Heart left ventricle (tissue), 16 donors: ENCODE data around the gene HERC3. TPM values are rescaled to one million over a fixed set of nuclear protein-coding genes. Genes with fewer than 3 reads are reported as not detected.

Experiments used
- ATAC-seq, 4 donors: fragments of 200-7000 bp; cut with Tn5 transposase; one replicate each; pipeline ENCODE4 v1.9.1; 2020 to 2022; ENCODE audit warnings: moderate library complexity in 4 of 4, mild to moderate bottlenecking in 3 of 4, moderate number of reproducible peaks in 1 of 4
- DNase-seq, 5 donors: peaks; one replicate each; pipeline ENCODE4 v3.0.0-alpha.2; 2020
- H3K27ac ChIP-seq, 12 donors: fragments of 200-600 bp; sonication (generic) in 4 of 12; one replicate each; pipeline versions ENCODE4 v1.5.0 to v1.8.0; 2016 to 2022; ENCODE audit warnings: mild to moderate bottlenecking in 2 of 12
- H3K27me3 ChIP-seq, 9 donors: fragments of 200-600 bp; sonication (generic) in 2 of 9; one replicate each; pipeline versions ENCODE4 v1.5.1 to v1.8.0; 2016 to 2022; ENCODE audit warnings: mild to moderate bottlenecking in 3 of 9
- H3K36me3 ChIP-seq, 9 donors: fragments of 200-600 bp; sonication (generic) in 2 of 9; one replicate each; pipeline versions ENCODE4 v1.5.0 to v1.8.0; 2018 to 2022; ENCODE audit warnings: mild to moderate bottlenecking in 2 of 9
- H3K4me1 ChIP-seq, 12 donors: fragments of 200-600 bp; sonication (generic) in 4 of 12; one replicate each; pipeline versions ENCODE4 v1.5.0 to v1.8.0; 2016 to 2022; ENCODE audit warnings: mild to moderate bottlenecking in 3 of 12
- H3K4me3 ChIP-seq, 12 donors: fragments of 200-600 bp; sonication (generic) in 4 of 12; one replicate each; pipeline versions ENCODE4 v1.5.0 to v1.8.0; 2017 to 2022; ENCODE audit warnings: mild to moderate bottlenecking in 9 of 12, moderate library complexity in 4 of 12
- H3K9me3 ChIP-seq, 12 donors: fragments of 200-600 bp; sonication (generic) in 4 of 12; one replicate each; pipeline versions ENCODE4 v1.5.0 to v1.8.0; 2016 to 2022; ENCODE audit warnings: mild to moderate bottlenecking in 1 of 12
- POLR2A ChIP-seq, 2 donors: fragments of 450-650 bp; IDR thresholded peaks; one replicate each; pipeline ENCODE4 v1.6.1; 2017; ENCODE audit warnings: antibody characterized with exemption in 2 of 2, mild to moderate bottlenecking in 2 of 2, moderate library complexity in 2 of 2
- WGBS, 4 donors: extraction: QIAGEN DNeasy Blood & Tissue Kit in 2 of 4; methylation state at CpG; one replicate each; pipeline versions ENCODE4 v1.1.5 to v1.1.7; 2013 to 2018; 5-methylcytosine and 5-hydroxymethylcytosine counted together
- intact Hi-C, 10 donors: fragments of 100-400 bp; cut with DNase I; formaldehyde crosslinking; loops; one replicate each; pipeline versions ENCODE4 v1.11.1 to v1.14.2; 2022
- polyA plus RNA-seq, 2 donors: library from polyadenylated mRNA; stranded (reverse); fragments of 200-250 nt; gene quantifications; one replicate each; pipeline ENCODE4 v1.2.3, GENCODE V29; 2013
- total RNA-seq, 9 donors: library from RNA; depleted of rRNA in 2 of 9; stranded (reverse); fragments of >200 nt in 2 of 9; fragmentation: NEBNext Ultra II Directional in 3 of 9; extraction: Animal tissue kit (Norgen Biotek cat#: 25700) in 3 of 9; gene quantifications; one replicate each; pipeline versions ENCODE4 v1.1.0 to v1.2.4, GENCODE V29; 2016 to 2023
- TF ChIP-seq, protein P1 (sequence below), 12 donors: fragments of 200-600 bp; sonication (generic) in 4 of 12; IDR thresholded peaks; one replicate each; pipeline versions ENCODE4 v1.5.0 to v1.8.0; 2018 to 2022; ENCODE audit warnings: antibody characterized with exemption in 12 of 12, mild to moderate bottlenecking in 5 of 12
- donor health status: ischemic (EF 13 %, LVEDD 7.1; RV severe dilation, severe dysfunction).
- donor health status: healthy with polysubstance abuse.
- donor health status: DM: no; HTN: yes; CAD: no.
- donor health status: DM: no; HTN: no; CAD: no.
- donor health status: ischemic (EF 25% LVEDD 6.9; RV normal size, moderate dysfunction).
- donor health status: ischemic (EF 25% LVEDD 5.7; RV mildly dilated, moderate dysfunction).
- donor health status: healthy.
- donor health status: DM: yes; HTN: yes; CAD: no.
- donor health status: ischemic (EF 35%, LVEDD 5.7; RV mildly dilated, moderate dysfunction).
- donor health status: nonischemic (EF 11% LVEDD 7.7; RV severe dilation, severe dysfunction).
- donor health status: DM: yes; HTN: yes; CAD: no.
- donor health status: PGD.
- donor health status: ischemic (EF 29% LVEDD 5.4; RV normal size, mild dysfunction).
- donor health status: nonischemic (EF 23%, LVEDD 6.1; RV moderate dilation, normal function).

Gene HERC3
- total and polyA plus RNA-seq, 11 donors: 10.4 to 66.6 (median 48.4) TPM

DNA sequence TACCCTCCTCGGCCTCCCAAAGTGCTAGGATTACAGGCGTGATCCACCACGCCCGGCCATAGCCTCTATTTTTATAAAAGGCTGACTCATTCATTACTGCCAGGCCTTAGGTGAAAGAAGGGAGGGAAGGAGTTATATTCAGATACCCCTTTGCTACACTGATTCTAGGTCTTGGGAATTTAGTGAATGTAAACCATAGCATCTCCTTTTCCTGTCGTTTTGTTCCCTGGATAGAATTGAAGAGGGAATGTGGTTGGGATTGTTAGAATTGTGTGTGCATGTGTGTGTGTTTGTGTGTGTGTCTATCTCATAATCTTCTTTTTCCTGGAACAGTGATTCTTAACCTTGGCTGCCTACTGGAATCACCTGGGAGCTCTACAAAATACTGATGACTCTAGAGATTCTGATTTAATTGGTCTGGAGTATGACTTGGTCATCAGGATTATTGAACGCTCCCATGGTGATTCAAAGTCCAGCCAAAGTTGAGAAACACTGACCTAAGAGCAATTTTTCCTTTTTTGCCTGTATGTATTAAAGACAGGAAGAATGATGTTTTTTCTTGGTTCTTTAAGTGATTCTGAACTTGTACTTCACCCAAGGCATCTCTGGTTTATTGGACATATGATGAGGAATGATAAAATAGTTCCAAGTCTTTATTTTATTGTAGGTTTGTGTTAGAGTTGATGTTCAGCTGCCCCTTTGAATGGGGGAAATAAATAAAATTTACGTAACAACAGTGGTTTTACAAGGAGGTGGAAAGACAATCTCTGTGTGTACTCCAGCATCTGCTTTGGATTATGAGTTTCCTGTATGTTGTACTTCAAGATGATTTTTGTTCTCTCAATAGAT is 68.4 kb downstream of the HERC3 start:
- ATAC-seq (no peak), DNase-seq (no peak)
- H3K4me3 ChIP-seq: no peak overlapping the region
- H3K27me3 ChIP-seq: no peaks in the 10 kb centered on the region
- TF ChIP-seq, protein P1, sequence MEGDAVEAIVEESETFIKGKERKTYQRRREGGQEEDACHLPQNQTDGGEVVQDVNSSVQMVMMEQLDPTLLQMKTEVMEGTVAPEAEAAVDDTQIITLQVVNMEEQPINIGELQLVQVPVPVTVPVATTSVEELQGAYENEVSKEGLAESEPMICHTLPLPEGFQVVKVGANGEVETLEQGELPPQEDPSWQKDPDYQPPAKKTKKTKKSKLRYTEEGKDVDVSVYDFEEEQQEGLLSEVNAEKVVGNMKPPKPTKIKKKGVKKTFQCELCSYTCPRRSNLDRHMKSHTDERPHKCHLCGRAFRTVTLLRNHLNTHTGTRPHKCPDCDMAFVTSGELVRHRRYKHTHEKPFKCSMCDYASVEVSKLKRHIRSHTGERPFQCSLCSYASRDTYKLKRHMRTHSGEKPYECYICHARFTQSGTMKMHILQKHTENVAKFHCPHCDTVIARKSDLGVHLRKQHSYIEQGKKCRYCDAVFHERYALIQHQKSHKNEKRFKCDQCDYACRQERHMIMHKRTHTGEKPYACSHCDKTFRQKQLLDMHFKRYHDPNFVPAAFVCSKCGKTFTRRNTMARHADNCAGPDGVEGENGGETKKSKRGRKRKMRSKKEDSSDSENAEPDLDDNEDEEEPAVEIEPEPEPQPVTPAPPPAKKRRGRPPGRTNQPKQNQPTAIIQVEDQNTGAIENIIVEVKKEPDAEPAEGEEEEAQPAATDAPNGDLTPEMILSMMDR (IDR thresholded peaks at IDR 0.05): no peak
- TF ChIP-seq POLR2A (IDR thresholded peaks at IDR 0.05): no peak
- H3K9me3 ChIP-seq: no peaks in the 10 kb centered on the region
- no peak overlapping the region for H3K27ac ChIP-seq
- H3K36me3 ChIP-seq: peaks cover 0 to 90% (median 37%) of the 10 kb centered on the region in 9 donors
- peaks cover 0 to 6% (median 0%) of the 10 kb centered on the region in 12 donors for H3K4me1 ChIP-seq
- 80 to 90% (median 87%) methylated on average over 7 of the region's 7 CpGs for WGBS, 4 donors
- intact Hi-C loops: loop anchor here in 1 of 10 donors (2.0 kb wide), 1 partner anchor 122 kb away; no protein-coding TSS in a partner anchor

DNA sequence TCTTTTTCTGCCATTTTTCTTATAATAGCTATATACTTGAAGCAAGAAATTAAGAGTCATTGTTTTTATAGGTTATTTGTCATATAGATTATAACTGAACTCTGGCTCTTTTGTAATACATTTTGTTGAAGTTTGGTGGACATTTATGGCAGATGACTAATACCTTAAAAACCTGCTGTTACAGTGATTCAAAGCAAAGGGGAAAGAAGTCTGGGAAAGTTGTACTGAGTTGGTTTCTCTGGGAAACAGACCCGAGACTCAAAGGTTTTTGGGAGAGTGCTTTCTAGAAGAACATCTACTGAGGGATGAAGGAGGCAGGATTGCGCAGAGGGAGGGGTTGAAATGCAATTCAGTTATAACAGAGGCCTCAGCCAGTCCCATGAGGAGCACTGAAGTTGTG is 69.5 kb downstream of the HERC3 start:
- DNase-seq (no peak), ATAC-seq (no peak)
- WGBS, 4 donors: 86 to 95% (median 92%) methylated on average over 2 of the region's 2 CpGs
- intact Hi-C loops: loop anchor here in 2 of 10 donors (2.0 kb wide), 1 partner anchor 123 kb away; no protein-coding TSS in a partner anchor
- peaks cover 0 to 90% (median 26%) of the 10 kb centered on the region in 9 donors for H3K36me3 ChIP-seq
- no peak overlapping the region for H3K4me3 ChIP-seq
- TF ChIP-seq, protein P1 (IDR thresholded peaks at IDR 0.05): no peak
- no peak for TF ChIP-seq POLR2A (IDR thresholded peaks at IDR 0.05)
- H3K4me1 ChIP-seq: peaks cover 0 to 6% (median 0%) of the 10 kb centered on the region in 12 donors
- no peak overlapping the region for H3K27ac ChIP-seq
- H3K9me3 ChIP-seq: no peaks in the 10 kb centered on the region
- H3K27me3 ChIP-seq: no peaks in the 10 kb centered on the region

DNA sequence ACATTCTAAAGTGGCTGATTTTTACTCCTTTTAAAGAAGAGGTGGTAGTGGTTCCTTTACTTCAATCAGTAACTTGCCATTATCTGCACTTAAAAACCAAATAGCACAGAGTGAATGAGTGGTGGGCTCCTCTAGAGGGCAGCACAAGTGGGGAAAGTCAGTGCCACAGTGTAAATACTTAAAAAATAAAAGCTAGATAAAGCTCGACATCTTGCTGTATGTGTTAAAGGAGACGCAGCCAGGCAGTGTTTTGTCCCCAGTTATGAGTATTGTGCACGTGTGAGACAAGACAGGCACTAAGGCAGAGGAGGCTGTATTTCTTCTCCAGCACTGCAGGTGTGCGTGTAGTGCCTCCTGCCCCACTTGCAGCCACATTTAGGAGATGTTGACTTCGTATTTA is 80.7 kb downstream of the HERC3 start:
- Histone ChIP-seq H3K4me3 (no peak overlapping the region), H3K36me3 (peaks cover 0 to 81% (median 67%) of the 10 kb centered on the region in 9 donors), H3K27me3 (no peaks in the 10 kb centered on the region), H3K9me3 (no peaks in the 10 kb centered on the region), H3K4me1 (peaks cover 0 to 10% (median 0%) of the 10 kb centered on the region in 12 donors), H3K27ac (no peak overlapping the region)
- intact Hi-C loops: no loop called here
- 61 to 66% (median 64%) methylated on average over 5 of the region's 5 CpGs for WGBS, 4 donors
- no peak for TF ChIP-seq POLR2A (IDR thresholded peaks at IDR 0.05)
- TF ChIP-seq, protein P1 (IDR thresholded peaks at IDR 0.05): peak; percentile 19 to 62 (median 48)
- DNase-seq (no peak), ATAC-seq (peak in 3 of 4 donors; percentile 34 to 43 (median 37))

DNA sequence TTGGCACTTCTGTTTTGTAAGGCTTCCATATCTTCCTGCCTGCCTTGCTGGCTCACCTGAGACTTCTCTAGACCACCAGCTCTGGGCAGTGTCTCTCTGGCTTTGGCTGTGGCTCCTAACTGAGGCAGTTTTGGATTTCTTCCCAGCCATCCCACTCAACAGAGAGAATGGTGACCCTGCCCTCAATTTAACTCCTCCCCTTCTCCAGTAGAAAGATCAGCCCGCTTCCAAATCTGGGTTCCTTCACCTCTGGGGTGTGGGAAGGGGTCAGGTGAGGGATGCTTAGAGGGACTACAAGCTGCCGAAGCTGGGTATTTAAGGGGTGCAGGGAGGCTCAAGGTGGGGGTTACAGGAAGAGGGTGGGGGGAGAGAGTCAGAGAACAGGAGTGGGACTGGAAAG is 81.6 kb downstream of the HERC3 start:
- Histone ChIP-seq H3K36me3 (peaks cover 0 to 81% (median 67%) of the 10 kb centered on the region in 9 donors), H3K4me3 (no peak overlapping the region), H3K4me1 (peaks cover 0 to 10% (median 0%) of the 10 kb centered on the region in 12 donors), H3K27ac (no peak overlapping the region), H3K9me3 (no peaks in the 10 kb centered on the region), H3K27me3 (no peaks in the 10 kb centered on the region)
- DNase-seq (no peak), ATAC-seq (no peak)
- intact Hi-C loops: no loop called here
- TF ChIP-seq, protein P1 (IDR thresholded peaks at IDR 0.05): no peak
- TF ChIP-seq POLR2A (IDR thresholded peaks at IDR 0.05): no peak
- WGBS, 4 donors: 76 to 89% (median 85%) methylated on average over 2 of the region's 2 CpGs
